Neural progenitor cell (in vitro differentiated cells): Measurements from ENCODE around the gene CCDC181. TPM values are rescaled to one million over a fixed set of nuclear protein-coding genes. Genes with fewer than 3 reads are reported as not detected.

Source experiments
- DNase-seq: peaks from one replicate; pipeline ENCODE4 v3.0.0-alpha.2; 2016; ENCODE audit warnings: low spot score
- H2AFZ ChIP-seq: fragments of 200-600 bp; sonication (generic); replicated peaks from 2 replicates; pipeline ENCODE4 v1.6.1; 2016; ENCODE audit warnings: antibody characterized with exemption
- H3F3A ChIP-seq: fragments of 200-600 bp; sonication (generic); 2 replicates; pipeline ENCODE4 v1.6.1; 2016; ENCODE audit warnings: antibody characterized with exemption, low read depth
- H3K27ac ChIP-seq: fragments of 200-600 bp; sonication (generic); 2 replicates; pipeline ENCODE4 v1.5.1; 2016; ENCODE audit warnings: mild to moderate bottlenecking
- H3K27me3 ChIP-seq: fragments of 200-600 bp; sonication (generic); 2 replicates; pipeline ENCODE4 v1.6.1; 2016; ENCODE audit warnings: mild to moderate bottlenecking, moderate library complexity
- H3K36me3 ChIP-seq: fragments of 200-600 bp; sonication (generic); 2 replicates; pipeline ENCODE4 v1.5.1; 2016
- H3K4me1 ChIP-seq: fragments of 200-600 bp; sonication (generic); 2 replicates; pipeline ENCODE4 v1.6.1; 2016; ENCODE audit warnings: mixed run types
- H3K4me2 ChIP-seq: fragments of 200-600 bp; sonication (generic); 2 replicates; pipeline ENCODE4 v1.6.1; 2016
- H3K4me3 ChIP-seq: fragments of 200-600 bp; sonication (generic); 2 replicates; pipeline ENCODE4 v1.5.1; 2016
- H3K79me2 ChIP-seq: fragments of 200-600 bp; sonication (generic); 2 replicates; pipeline ENCODE4 v1.6.1; 2016; ENCODE audit warnings: low read depth
- H3K9ac ChIP-seq: fragments of 200-600 bp; sonication (generic); 2 replicates; pipeline ENCODE4 v1.6.1; 2016
- H3K9me3 ChIP-seq: fragments of 200-600 bp; sonication (generic); 2 replicates; pipeline ENCODE4 v1.5.1; 2016; ENCODE audit warnings: low read depth
- H4K20me1 ChIP-seq: fragments of 200-600 bp; sonication (generic); 2 replicates; pipeline ENCODE4 v1.6.1; 2016; ENCODE audit warnings: low read depth
- H3K27ac Mint-ChIP-seq: 3 replicates; pipeline ENCODE4 v1.8.0; 2021; ENCODE audit warnings: mixed read lengths
- H3K27me3 Mint-ChIP-seq: 2 replicates; pipeline ENCODE4 v1.8.0; 2022; ENCODE audit warnings: low read depth, mild to moderate bottlenecking, inconsistent platforms, moderate library complexity, mixed read lengths; ENCODE audit not compliant: insufficient read depth
- H3K36me3 Mint-ChIP-seq: 3 replicates; pipeline ENCODE4 v1.8.0; 2021; ENCODE audit warnings: mixed read lengths
- H3K4me1 Mint-ChIP-seq: 3 replicates; pipeline ENCODE4 v1.8.0; 2021; ENCODE audit warnings: mixed read lengths
- H3K4me3 Mint-ChIP-seq: 3 replicates; pipeline ENCODE4 v1.8.0; 2021; ENCODE audit warnings: mild to moderate bottlenecking, moderate library complexity, mixed read lengths
- H3K9me3 Mint-ChIP-seq: 3 replicates; pipeline ENCODE4 v1.8.0; 2020; ENCODE audit warnings: mixed read lengths
- EZH2 ChIP-seq: fragments of 200-600 bp; sonication (generic); IDR thresholded peaks from 2 replicates; pipeline ENCODE4 v1.6.1; 2017; ENCODE audit warnings: antibody characterized with exemption, mild to moderate bottlenecking, moderate library complexity
- EZH2phosphoT487 ChIP-seq: fragments of 200-600 bp; sonication (generic); IDR thresholded peaks from 2 replicates; pipeline ENCODE4 v1.6.1; 2017; ENCODE audit warnings: antibody characterized with exemption
- total RNA-seq: library from RNA; depleted of rRNA; stranded (reverse); fragments of >200 nt; gene quantifications from 2 replicates; pipeline ENCODE4 v1.2.3, GENCODE V29; 2015; ENCODE audit warnings: low replicate concordance
- TF ChIP-seq, protein P1 (sequence below): fragments of 200-600 bp; sonication (generic); IDR thresholded peaks from 2 replicates; pipeline ENCODE4 v1.5.1; 2017; ENCODE audit warnings: antibody characterized with exemption, mild to moderate bottlenecking

CCDC181 gene
- total RNA-seq, 1 donor from 2014 or later: 13.2 TPM

GRCh38 chr1:169364948-169365347 is 62.3 kb downstream of the CCDC181 start:
- Histone ChIP-seq H3K4me3 (no peak overlapping the region), H2AFZ (no peak overlapping the region), H3F3A (peaks cover 8% of the 10 kb centered on the region), H3K79me2 (peaks cover 38% of the 10 kb centered on the region), H3K27me3 (no peaks in the 10 kb centered on the region), H3K27ac (no peak overlapping the region), H3K36me3 (no peaks in the 10 kb centered on the region), H3K4me1 (peaks cover 7% of the 10 kb centered on the region), H3K4me2 (no peak overlapping the region), H3K9ac (no peak overlapping the region), H3K9me3 (no peaks in the 10 kb centered on the region), H4K20me1 (no peaks in the 10 kb centered on the region)
- Mint-ChIP-seq H3K27ac (no peak overlapping the region), H3K27me3 (no peaks in the 10 kb centered on the region), H3K4me3 (peak overlapping the region; percentile 6), H3K9me3 (peaks cover 2% of the 10 kb centered on the region), H3K4me1 (peaks cover 5% of the 10 kb centered on the region), H3K36me3 (peaks cover 5% of the 10 kb centered on the region)
- DNase-seq: no peak
- TF ChIP-seq EZH2: no peak
- TF ChIP-seq, protein P1, sequence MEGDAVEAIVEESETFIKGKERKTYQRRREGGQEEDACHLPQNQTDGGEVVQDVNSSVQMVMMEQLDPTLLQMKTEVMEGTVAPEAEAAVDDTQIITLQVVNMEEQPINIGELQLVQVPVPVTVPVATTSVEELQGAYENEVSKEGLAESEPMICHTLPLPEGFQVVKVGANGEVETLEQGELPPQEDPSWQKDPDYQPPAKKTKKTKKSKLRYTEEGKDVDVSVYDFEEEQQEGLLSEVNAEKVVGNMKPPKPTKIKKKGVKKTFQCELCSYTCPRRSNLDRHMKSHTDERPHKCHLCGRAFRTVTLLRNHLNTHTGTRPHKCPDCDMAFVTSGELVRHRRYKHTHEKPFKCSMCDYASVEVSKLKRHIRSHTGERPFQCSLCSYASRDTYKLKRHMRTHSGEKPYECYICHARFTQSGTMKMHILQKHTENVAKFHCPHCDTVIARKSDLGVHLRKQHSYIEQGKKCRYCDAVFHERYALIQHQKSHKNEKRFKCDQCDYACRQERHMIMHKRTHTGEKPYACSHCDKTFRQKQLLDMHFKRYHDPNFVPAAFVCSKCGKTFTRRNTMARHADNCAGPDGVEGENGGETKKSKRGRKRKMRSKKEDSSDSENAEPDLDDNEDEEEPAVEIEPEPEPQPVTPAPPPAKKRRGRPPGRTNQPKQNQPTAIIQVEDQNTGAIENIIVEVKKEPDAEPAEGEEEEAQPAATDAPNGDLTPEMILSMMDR: no peak
- no peak for TF ChIP-seq EZH2phosphoT487

DNA sequence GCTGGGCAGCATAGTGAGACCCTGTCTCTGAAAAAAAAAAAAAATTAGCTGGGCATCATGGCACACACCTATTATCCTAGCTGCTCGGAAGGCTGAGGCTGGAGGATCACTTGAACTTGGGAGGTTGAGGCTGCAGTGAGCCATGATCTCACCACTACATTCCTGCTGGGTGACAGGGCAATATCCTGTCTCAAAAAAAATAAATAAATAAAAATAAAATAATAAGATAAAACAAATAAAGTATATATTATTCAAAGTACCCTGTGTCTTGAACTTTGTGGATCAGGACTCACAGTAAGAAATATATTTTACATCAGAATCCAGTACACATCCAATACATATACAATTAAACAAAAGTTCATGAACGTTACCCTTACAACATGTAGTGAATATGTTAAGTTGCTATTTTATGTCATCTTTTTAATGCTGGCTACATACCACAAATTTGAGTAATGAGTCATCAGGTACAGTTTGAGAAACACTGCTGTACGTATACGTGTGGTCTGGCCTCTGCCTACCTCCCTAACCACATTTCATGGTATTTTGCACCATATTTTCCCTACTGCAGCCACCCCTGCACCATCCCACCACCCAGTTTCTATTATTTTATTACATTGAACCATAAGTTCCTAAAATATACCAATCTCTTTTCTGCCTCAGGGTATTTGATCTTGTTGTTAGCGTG is 64.1 kb downstream of the CCDC181 start:
- peaks cover 2% of the 10 kb centered on the region for H3F3A ChIP-seq
- DNase-seq: no peak
- no peaks in the 10 kb centered on the region for H3K4me1 ChIP-seq
- H3K36me3 Mint-ChIP-seq: peaks cover 5% of the 10 kb centered on the region
- TF ChIP-seq, protein P1: no peak
- TF ChIP-seq EZH2phosphoT487: no peak
- TF ChIP-seq EZH2: no peak
- H3K36me3 ChIP-seq: no peaks in the 10 kb centered on the region
- H3K27me3 Mint-ChIP-seq: no peaks in the 10 kb centered on the region
- no peaks in the 10 kb centered on the region for H4K20me1 ChIP-seq
- no peaks in the 10 kb centered on the region for H3K9me3 ChIP-seq
- H3K9me3 Mint-ChIP-seq: peaks cover 2% of the 10 kb centered on the region
- no peak overlapping the region for H3K4me3 Mint-ChIP-seq
- H3K27ac ChIP-seq: no peak overlapping the region
- no peak overlapping the region for H3K9ac ChIP-seq
- H3K4me3 ChIP-seq: no peak overlapping the region
- H2AFZ ChIP-seq: no peak overlapping the region
- no peak overlapping the region for H3K27ac Mint-ChIP-seq
- peaks cover 22% of the 10 kb centered on the region for H3K79me2 ChIP-seq
- no peaks in the 10 kb centered on the region for H3K27me3 ChIP-seq
- H3K4me2 ChIP-seq: no peak overlapping the region
- H3K4me1 Mint-ChIP-seq: no peaks in the 10 kb centered on the region

DNA sequence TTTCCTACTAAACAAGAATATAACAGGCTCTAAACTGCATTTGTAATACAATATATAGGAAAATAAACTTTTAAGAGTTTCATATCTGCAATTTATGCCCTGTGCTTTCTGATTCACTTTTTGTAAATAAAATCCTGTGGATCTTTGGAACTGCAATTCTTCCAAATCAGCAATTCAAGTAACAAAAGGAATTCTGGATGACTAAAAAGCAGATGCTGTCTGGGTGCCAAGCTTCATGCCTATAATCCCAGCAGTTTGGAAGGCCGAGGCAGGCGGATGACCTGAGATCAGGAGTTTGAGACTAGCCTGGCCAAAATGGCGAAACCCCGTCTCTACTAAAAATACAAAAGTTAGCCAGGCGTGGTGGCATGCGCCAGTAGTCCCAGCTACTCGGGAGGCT is 66.0 kb downstream of the CCDC181 start:
- peaks cover 11% of the 10 kb centered on the region for H3K79me2 ChIP-seq
- no peak for DNase-seq

More for the DNA sequence above, 66.0 kb downstream of the CCDC181 start:
- H3K4me2 ChIP-seq: no peak overlapping the region
- H3K4me1 ChIP-seq: no peaks in the 10 kb centered on the region
- Mint-ChIP-seq H3K27ac (no peak overlapping the region), H3K36me3 (peaks cover 5% of the 10 kb centered on the region), H3K4me1 (no peaks in the 10 kb centered on the region), H3K4me3 (no peak overlapping the region), H3K27me3 (no peaks in the 10 kb centered on the region), H3K9me3 (peaks cover 2% of the 10 kb centered on the region)
- no peaks in the 10 kb centered on the region for H3F3A ChIP-seq
- H3K4me3 ChIP-seq: no peak overlapping the region
- no peak overlapping the region for H2AFZ ChIP-seq
- H3K36me3 ChIP-seq: no peaks in the 10 kb centered on the region
- H4K20me1 ChIP-seq: no peaks in the 10 kb centered on the region
- H3K27me3 ChIP-seq: no peaks in the 10 kb centered on the region
- TF ChIP-seq, protein P1: no peak
- no peak for TF ChIP-seq EZH2phosphoT487
- H3K27ac ChIP-seq: no peak overlapping the region
- no peaks in the 10 kb centered on the region for H3K9me3 ChIP-seq
- no peak overlapping the region for H3K9ac ChIP-seq
